Stimulated activated CD8-positive, alpha-beta memory T cell treated with anti-CD3 and anti-CD28 coated beads, Interleukin-7, amount 100 ng/mL, for 48 hours (primary cell): ENCODE results near the gene VASH2.
"Not testable (repeated sequence)": the region's sequence is repeated elsewhere in the genome, so short reads cannot be mapped to it uniquely, and the experiment has no call there.

ENCODE experiments used
- DNase-seq, 2 donors: peaks; one replicate each; pipeline ENCODE4 v3.0.0-alpha.2; 2020; ENCODE audit warnings: low read depth in 1 of 2; ENCODE audit errors: extremely low read depth in 1 of 2

VASH2 gene

DNA sequence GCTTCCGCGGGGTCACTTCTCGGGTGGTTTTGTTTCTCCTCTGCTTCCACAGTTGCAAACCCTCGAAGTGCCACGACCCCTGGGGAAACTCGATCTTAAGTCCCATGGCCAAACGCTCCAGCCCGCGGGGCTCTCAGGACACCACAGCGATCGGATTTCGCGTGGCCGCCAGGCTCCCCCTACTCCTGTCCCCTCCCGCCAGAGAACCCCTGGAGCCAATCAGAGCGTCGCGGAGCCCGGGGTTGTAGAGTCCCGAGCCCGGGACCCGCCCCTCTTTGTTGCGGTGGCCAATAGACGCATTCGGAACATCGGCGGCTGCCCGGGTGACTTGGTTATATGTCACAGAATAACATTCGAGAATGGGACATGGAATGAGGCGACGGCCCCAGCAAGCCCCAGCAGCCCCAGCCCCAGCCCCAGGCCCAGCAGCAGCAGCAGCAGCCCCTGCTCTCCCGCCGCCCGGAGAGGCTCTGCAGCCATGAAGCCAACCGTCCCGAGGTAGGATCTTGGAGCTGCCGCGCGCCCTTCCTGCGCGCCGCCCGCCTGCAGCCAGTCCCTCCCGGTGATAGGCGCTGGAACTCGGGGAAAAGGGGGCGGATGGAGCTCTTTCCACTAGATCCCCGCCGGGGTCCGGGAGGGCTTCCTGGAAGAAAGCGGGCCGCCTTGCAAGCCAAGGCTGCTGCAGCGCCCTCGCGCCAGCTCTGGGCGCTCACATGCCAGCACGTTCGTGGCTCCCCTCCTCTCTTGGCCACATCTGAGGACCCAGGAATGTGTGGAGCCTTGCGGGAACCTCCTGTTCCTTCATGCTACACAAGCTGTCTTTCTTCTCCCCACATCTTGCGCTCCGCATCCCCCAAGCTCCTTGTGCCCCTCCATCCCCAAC is at the start of gene VASH2:
Gene VASH2, plus strand, starts transcription at position 299 of the 883 bp plus-strand sequence. CDS start 1,002 bp downstream, outside the sequence.
- peak; percentile 14 to 55 for DNase-seq

GRCh38 chr1:212901290-212901689 is 49.1 kb upstream of the VASH2 start:
- no peak for DNase-seq

DNA sequence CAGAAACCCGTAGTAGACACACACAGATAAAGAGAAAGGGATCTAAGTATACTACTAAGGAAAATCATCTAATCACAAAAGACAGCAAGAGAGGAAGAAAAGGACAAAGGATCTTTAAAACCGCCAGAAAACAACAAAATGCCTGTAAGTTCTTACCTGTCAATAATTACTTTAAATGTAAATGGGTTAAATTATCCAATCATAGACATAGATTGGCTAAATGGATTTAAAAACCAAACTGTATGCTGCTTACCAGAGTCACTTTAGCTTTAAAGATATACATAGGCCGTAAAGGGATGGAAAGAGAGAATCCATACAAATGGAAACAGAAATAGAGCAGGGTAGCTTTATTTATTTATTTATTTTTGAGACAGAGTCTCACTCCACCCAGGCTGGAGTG is 48.3 kb upstream of the VASH2 start:
- DNase-seq = no peak

GRCh38 chr1:212903664-212904063 is 46.7 kb upstream of the VASH2 start:
- DNase-seq = no peak

DNA sequence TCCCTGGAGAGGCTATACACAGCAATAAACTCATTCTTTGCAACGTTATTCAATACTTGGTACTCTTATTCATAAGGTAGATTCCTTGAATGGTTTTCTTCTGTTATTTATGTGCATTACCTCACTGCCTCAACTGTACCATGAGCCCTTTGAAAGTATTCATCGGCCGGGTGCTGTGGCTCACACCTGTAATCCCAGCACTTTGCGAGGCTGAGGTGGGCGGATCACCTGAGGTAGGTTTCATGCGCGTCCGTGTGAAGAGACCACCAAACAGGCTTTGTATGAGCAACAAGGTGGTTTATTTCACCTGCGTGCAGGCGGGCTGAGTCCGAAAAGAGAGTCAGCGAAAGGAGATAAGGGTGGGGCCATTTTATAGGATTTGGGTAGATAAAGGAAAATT is 42.3 kb upstream of the VASH2 start:
- DNase-seq = not testable (repeated sequence)

DNA sequence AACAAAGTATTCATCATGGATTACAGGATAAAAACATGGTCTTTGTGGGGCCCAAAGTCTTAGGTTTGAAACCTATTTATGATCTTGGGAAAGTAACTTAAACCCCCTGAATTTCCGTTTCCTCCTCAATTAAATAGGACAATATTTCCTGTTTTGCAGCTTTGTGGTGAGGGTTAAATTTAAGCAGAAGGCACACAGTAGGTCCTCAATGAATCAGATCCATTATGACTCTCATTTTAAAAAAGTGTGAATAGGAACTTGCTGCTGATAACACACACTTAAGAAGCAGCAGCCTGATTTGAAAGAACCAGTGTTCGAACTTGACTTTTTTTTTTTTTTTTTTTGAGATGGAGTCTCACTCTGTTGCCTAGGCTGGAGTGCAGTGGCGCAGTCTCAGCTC is 41.4 kb upstream of the VASH2 start:
- no peak for DNase-seq

DNA sequence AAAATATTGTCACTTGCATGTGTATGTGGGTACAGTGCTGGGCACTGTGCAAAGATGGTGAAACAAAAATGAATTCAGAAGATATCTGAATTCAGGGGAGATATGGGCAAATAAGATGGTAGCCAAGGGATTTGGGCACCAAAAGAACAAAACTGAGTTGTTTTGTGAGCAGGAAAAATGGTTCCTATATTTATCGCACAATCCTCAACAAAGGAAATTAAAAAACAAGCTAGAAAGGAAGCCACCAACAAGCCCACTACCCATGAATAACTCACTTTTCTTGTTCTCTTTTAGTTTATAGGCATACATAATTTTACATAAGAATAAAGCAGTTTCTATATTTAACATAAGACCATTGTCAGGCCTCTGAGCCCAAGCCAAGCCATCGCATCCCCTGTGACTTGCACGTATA is 40.7 kb upstream of the VASH2 start:
- no peak for DNase-seq

- not testable (repeated sequence) for DNase-seq
Measured at GRCh38 chr1:212910213-212910612, 40.1 kb upstream of the VASH2 start.

DNA sequence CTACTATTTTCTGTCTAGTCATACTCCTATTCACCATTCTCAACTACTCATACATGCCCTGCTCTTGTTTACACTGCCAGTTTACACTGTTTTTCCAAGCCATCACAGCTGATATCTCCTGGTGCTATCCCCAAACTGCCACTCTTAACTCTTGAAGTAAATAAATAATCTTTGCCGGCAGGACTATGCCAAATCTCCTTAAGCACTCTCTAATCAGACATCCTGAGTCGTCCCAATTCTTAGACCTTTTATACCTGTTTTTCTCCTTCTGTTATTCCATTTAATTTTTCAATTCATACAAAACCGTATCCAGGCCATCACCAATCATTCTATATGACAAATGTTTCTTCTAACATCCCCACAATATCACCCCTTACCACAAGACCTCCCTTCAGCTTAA is 36.7 kb upstream of the VASH2 start:
- DNase-seq = not testable (repeated sequence)

DNA sequence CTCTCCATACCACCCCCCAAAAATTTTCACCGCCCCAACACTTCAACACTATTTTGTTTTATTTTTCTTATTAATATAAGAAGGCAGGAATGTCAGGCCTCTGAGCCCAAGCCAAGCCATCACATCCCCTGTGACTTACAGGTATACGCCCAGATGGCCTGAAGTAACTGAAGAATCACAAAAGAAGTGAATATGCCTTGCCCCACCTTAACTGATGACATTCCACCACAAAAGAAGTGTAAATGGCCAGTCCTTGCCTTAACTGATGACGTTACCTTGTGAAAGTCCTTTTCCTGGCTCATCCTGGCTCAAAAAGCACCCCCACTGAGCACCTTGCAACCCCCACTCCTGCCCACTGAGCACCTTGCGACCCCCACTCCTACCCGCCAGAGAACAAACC is 36.2 kb upstream of the VASH2 start:
- not testable (repeated sequence) for DNase-seq

- no peak for DNase-seq
Measured at GRCh38 chr1:212914789-212915188, 35.6 kb upstream of the VASH2 start.

DNA sequence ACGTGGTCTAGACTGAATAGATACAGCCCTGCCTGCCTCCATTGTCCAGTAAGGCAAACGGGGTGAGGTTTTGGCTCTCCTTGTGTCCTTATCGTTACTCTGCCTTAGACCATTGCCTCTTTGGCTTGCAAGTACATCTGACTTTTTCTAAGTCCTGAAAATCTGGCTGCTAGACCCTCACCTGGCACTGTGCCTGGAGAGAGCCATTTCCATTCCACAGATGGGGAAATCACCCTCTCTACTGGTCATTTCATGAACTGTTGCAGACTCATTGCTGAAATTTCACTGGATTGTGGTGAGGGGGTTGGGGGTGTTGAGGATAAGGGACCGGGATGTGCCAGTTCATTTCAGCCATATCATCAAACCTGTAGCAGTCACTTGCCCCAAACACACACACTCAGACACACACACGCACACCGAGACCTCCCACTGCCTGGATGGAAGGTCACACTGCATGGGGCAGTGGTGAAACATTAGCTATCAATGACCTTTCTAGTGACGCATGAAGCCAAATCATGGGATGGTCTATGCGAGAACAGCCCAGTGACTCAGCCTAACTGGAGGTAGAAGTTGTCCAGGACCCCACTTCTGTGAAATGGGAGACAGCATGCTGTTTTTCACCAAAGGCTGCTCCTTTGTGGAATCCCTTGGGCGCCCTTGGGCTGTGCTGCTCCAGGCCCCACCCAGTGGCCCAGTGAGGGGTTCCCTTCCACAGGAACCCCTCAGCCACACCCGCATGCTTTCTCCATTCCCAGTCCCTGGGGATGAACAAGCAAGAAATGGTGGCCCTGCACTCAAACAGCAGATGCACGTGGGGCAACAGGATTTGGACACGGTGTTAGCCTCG is 34.9 kb upstream of the VASH2 start:
- DNase-seq = no peak

- no peak for DNase-seq
Measured at GRCh38 chr1:212916481-212917133, 33.7 kb upstream of the VASH2 start.

DNA sequence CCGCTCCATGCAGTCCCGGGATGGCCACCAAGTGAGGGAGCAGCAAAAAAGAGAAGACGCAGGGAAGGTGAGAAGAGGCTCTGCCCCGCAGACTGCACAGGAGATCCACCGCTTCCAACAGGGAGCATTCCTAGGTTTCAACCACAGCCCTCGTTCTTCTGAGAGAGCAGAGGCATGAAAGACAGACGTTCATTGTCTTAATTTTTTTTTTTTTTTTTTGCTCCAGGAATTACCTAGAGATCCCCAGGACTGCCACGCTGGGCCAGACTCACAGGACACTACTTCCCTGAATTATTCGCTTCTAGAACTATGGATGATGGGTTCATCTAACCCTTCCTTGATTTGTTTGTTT is 33.2 kb upstream of the VASH2 start:
- DNase-seq = no peak

GRCh38 chr1:212917858-212918257 is 32.5 kb upstream of the VASH2 start:
- no peak for DNase-seq

DNA sequence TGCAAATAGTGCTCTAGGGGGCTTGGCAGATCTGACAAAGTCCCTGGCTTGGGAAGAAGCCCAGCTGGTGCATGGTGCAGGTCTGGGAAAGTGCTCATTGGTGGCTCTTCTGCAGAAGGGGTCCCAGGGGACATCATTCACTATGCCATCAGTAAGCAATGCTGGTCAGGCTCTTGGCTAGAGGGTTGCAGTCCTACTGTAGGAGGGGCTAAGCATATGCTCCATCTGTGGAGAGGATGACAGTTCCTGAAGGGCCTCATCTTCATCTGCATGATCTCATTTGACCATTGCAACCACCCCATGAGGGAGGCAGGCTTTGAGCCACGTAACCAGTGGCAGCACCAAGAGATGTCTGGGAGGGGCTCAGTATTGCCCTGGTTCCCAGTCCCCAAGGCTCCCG is 31.5 kb upstream of the VASH2 start:
- no peak for DNase-seq

- DNase-seq = no peak
Measured at GRCh38 chr1:212920246-212920645, 30.1 kb upstream of the VASH2 start.

GRCh38 chr1:212920896-212921295 is 29.4 kb upstream of the VASH2 start:
- DNase-seq = no peak

- no peak for DNase-seq
Measured at GRCh38 chr1:212922016-212922415, 28.3 kb upstream of the VASH2 start.

DNA sequence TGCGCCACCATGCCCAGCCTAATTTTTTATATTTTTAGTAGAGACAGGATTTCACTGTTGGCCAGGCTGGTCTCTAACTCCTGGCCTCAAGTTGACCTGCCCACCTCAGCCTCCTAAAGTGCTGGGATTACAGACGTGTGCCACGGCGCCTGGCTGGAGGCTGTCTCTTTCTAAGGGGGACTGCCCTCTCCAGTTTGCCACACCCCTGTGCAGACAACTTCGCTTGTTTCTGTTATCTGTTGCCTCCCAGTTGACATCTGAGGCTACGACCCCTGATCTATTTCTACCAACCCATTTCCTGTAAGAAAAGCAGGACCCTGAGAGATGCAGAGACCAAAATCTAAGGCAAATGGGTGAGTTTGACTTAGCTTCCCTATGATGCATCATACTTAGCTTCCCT is 24.0 kb upstream of the VASH2 start:
- no peak for DNase-seq
